ENCODE results near the gene ME1. TPM values are rescaled to one million over a fixed set of nuclear protein-coding genes. Genes with fewer than 3 reads are reported as not detected.

The ME1 gene
- total RNA-seq, 2 donors from 2014 or later, result 11.0 to 11.4 TPM

GRCh38 chr6:83215131-83216047 is 215.5 kb downstream of the ME1 start:
- no peaks in the 10 kb centered on the region for H3K27me3 ChIP-seq
- intact Hi-C loops (cut with DNase I), result loop anchor here (5.0 to 10.0 kb wide), 2 partner anchors 148 to 961 kb away; partner anchors contain the start of genes DOP1A and UBE3D
- no peak overlapping the region for H3K27ac ChIP-seq
- no peaks in the 10 kb centered on the region for H3K9me3 ChIP-seq
- TF ChIP-seq CTCF (IDR thresholded peaks at IDR 0.05), result peak; percentile 70
- H3K4me3 ChIP-seq, result no peak overlapping the region
- H3K9ac ChIP-seq (ENCODE audit: low read depth in 2 of 2, low read length in 2 of 2), result no peak overlapping the region
- no peaks in the 10 kb centered on the region for H3K4me1 ChIP-seq
- no peaks in the 10 kb centered on the region for H3K36me3 ChIP-seq
- peak; percentile 61 for DNase-seq

GRCh38 chr6:83202031-83202430 is 228.8 kb downstream of the ME1 start:
- Histone ChIP-seq H3K27me3 (no peaks in the 10 kb centered on the region), H3K9me3 (no peaks in the 10 kb centered on the region), H3K27ac (no peak overlapping the region), H3K4me3 (no peak overlapping the region), H3K36me3 (no peaks in the 10 kb centered on the region), H3K4me1 (no peaks in the 10 kb centered on the region), H3K9ac (ENCODE audit: low read depth in 2 of 2, low read length in 2 of 2) (no peak overlapping the region)
- no peak for TF ChIP-seq CTCF (IDR thresholded peaks at IDR 0.05)
- DNase-seq, result no peak
- intact Hi-C loops (cut with DNase I), result no loop called here

- no peak overlapping the region for H3K27ac ChIP-seq
- intact Hi-C loops (cut with DNase I), result no loop called here
- no peak overlapping the region for H3K4me3 ChIP-seq
- peaks cover under 1% of the 10 kb centered on the region for H3K4me1 ChIP-seq
- DNase-seq, result no peak
- H3K27me3 ChIP-seq, result no peaks in the 10 kb centered on the region
- no peak overlapping the region for H3K9ac ChIP-seq (ENCODE audit: low read depth in 2 of 2, low read length in 2 of 2)
- H3K9me3 ChIP-seq, result no peaks in the 10 kb centered on the region
- H3K36me3 ChIP-seq, result no peaks in the 10 kb centered on the region
- no peak for TF ChIP-seq CTCF (IDR thresholded peaks at IDR 0.05)
Measured at GRCh38 chr6:83199863-83200225, 231.0 kb downstream of the ME1 start.

- no peaks in the 10 kb centered on the region for H3K36me3 ChIP-seq
- no peak overlapping the region for H3K27ac ChIP-seq
- H3K27me3 ChIP-seq, result no peaks in the 10 kb centered on the region
- H3K9me3 ChIP-seq, result no peaks in the 10 kb centered on the region
- intact Hi-C loops (cut with DNase I), result no loop called here
- no peak for TF ChIP-seq CTCF (IDR thresholded peaks at IDR 0.05)
- no peak for DNase-seq
- H3K9ac ChIP-seq (ENCODE audit: low read depth in 2 of 2, low read length in 2 of 2), result no peak overlapping the region
- H3K4me3 ChIP-seq, result no peak overlapping the region
- peaks cover 5% of the 10 kb centered on the region for H3K4me1 ChIP-seq
Measured at GRCh38 chr6:83199173-83199862, 231.5 kb downstream of the ME1 start.

- no peak for TF ChIP-seq CTCF (IDR thresholded peaks at IDR 0.05)
- no peaks in the 10 kb centered on the region for H3K36me3 ChIP-seq
- DNase-seq, result no peak
- no peaks in the 10 kb centered on the region for H3K27me3 ChIP-seq
- H3K4me1 ChIP-seq, result peaks cover 7% of the 10 kb centered on the region
- intact Hi-C loops (cut with DNase I), result no loop called here
- H3K4me3 ChIP-seq, result no peak overlapping the region
- no peaks in the 10 kb centered on the region for H3K9me3 ChIP-seq
- H3K9ac ChIP-seq (ENCODE audit: low read depth in 2 of 2, low read length in 2 of 2), result no peak overlapping the region
- no peak overlapping the region for H3K27ac ChIP-seq
Measured at GRCh38 chr6:83198486-83199172, 232.2 kb downstream of the ME1 start.

All from colonic mucosa (tissue), 4 donors.